ENCODE data around the gene XPA.
A peak's percentile ranks its signal among the peaks of the same experiment; 100 is the strongest.

XPA gene

DNA sequence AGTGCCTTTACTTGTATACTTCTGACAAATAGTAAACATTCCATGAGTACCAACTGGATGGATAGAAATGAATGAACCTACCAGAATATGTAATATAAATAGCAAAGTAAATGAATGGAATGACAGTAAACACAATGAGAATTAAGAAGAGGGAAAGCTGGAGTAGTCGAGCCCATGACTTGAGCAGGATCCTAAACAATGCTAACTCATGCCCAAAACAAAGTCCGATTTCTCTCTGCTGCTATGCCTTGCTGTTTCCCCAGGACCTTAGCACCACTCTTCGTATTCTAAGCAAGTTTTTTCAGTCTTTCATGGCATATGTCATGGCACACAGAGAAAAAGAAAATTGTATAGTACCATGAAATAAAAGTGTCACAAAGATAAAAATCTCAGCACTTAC is 1.8 kb downstream of the XPA start:
- Histone ChIP-seq H3K4me3 (replicated peaks; ENCODE audit: low read depth, low read length) (peak overlapping the region; percentile 84), H3K27me3 (replicated peaks; ENCODE audit: control insufficient read depth, insufficient read depth, low read length) (no peaks in the 10 kb centered on the region), H3K36me3 (ENCODE audit: control insufficient read depth, insufficient read depth, low read length) (peaks cover 1% of the 10 kb centered on the region; the same call in 1 of the 2 replicates)
- TF ChIP-seq, protein P1, sequence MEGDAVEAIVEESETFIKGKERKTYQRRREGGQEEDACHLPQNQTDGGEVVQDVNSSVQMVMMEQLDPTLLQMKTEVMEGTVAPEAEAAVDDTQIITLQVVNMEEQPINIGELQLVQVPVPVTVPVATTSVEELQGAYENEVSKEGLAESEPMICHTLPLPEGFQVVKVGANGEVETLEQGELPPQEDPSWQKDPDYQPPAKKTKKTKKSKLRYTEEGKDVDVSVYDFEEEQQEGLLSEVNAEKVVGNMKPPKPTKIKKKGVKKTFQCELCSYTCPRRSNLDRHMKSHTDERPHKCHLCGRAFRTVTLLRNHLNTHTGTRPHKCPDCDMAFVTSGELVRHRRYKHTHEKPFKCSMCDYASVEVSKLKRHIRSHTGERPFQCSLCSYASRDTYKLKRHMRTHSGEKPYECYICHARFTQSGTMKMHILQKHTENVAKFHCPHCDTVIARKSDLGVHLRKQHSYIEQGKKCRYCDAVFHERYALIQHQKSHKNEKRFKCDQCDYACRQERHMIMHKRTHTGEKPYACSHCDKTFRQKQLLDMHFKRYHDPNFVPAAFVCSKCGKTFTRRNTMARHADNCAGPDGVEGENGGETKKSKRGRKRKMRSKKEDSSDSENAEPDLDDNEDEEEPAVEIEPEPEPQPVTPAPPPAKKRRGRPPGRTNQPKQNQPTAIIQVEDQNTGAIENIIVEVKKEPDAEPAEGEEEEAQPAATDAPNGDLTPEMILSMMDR (IDR thresholded peaks at IDR 0.05; ENCODE audit: insufficient read depth, low read length, poor library complexity, severe bottlenecking) = no peak
- DNase-seq (ENCODE audit: extremely low read depth, insufficient read length) = no peak

DNA sequence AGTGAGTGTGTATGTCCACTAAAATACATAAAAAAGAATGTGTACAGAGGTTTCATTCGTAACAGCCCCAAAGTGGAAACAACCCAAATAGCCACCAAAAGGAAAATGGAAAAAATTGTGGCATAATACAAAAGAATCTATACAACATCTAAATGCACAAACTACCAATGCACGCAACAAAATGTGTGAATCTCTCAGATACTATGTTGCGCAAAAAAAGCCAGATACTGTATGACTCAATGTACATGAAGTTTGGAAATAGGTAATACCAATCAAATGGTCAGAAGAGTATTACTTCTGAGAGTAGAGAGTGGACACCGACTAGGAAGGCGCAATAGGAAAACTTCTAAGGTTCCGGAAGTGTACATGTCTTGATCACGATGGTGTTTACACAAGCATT is 2.4 kb downstream of the XPA start:
- no peak overlapping the region for H3K4me3 ChIP-seq (replicated peaks; ENCODE audit: low read depth, low read length)
- TF ChIP-seq, protein P1 (IDR thresholded peaks at IDR 0.05; ENCODE audit: insufficient read depth, low read length, poor library complexity, severe bottlenecking) = no peak
- H3K36me3 ChIP-seq (ENCODE audit: control insufficient read depth, insufficient read depth, low read length) = peaks cover 1% of the 10 kb centered on the region
- H3K27me3 ChIP-seq (replicated peaks; ENCODE audit: control insufficient read depth, insufficient read depth, low read length) = no peaks in the 10 kb centered on the region
- DNase-seq (ENCODE audit: extremely low read depth, insufficient read length) = no peak

DNA sequence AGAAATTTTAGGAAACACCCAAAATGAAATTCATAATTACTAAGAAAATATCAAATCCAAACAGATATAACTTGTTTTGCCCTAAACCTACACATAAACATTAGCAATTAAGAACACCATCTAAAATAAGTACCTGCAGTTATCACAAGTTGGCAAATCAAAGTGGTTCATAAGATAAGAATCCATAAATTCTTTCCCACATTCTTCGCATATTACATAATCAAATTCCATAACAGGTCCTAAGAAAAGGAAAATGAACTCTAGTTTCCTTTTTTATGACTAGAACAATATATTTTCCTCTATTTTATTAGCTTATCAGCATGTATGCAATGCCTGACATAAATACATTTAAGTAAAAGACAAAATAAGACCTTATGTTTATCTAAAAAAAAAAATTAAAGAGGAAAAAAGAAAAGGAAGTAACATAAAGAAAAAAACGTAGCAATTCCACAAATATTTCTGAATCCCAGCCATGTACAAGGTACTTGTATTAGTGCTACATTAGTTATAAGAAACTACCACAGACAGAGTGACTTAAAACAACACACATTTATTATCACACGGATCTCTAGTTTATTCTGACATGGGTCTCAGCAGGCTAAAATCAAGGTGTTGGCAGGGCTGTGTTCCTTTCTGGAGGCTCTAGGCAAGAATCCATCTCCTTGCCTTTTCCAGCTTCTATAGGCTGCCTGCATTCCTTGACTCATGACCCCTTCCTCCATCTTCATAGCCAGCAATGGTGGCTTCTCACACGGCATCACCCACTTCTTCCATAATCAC is 7.5 kb downstream of the XPA start:
- TF ChIP-seq, protein P1 (IDR thresholded peaks at IDR 0.05; ENCODE audit: insufficient read depth, low read length, poor library complexity, severe bottlenecking) = no peak
- peaks cover 8% of the 10 kb centered on the region for H3K36me3 ChIP-seq (ENCODE audit: control insufficient read depth, insufficient read depth, low read length)

DNA sequence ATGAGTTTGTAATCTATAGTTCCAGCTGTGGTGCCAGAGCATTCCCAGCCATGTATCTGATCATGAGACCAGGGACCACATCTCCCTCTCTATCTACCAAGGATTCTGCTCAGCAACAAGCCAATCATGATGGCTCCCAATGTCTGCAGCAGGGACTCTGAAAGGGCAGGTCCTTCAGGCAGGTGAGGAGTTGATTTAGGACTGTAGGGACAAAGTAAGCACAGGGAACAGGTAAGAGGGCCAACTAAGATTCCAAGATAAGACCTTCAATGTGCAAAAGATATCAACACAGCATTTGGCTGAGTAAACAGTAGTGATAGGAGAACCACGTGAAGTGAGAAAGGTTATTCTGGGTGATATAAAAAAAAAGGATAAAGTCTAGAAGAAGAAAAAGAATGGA is 8.5 kb downstream of the XPA start:
- peaks cover 11% of the 10 kb centered on the region for H3K36me3 ChIP-seq (ENCODE audit: control insufficient read depth, insufficient read depth, low read length)
- no peak for DNase-seq (ENCODE audit: extremely low read depth, insufficient read length)
- no peak overlapping the region for H3K4me3 ChIP-seq (replicated peaks; ENCODE audit: low read depth, low read length)
- TF ChIP-seq, protein P1 (IDR thresholded peaks at IDR 0.05; ENCODE audit: insufficient read depth, low read length, poor library complexity, severe bottlenecking) = no peak
- H3K27me3 ChIP-seq (replicated peaks; ENCODE audit: control insufficient read depth, insufficient read depth, low read length) = no peaks in the 10 kb centered on the region

More for the DNA sequence above, 7.5 kb downstream of the XPA start:
- H3K4me3 ChIP-seq (replicated peaks; ENCODE audit: low read depth, low read length) = no peak overlapping the region
- H3K27me3 ChIP-seq (replicated peaks; ENCODE audit: control insufficient read depth, insufficient read depth, low read length) = no peaks in the 10 kb centered on the region
- DNase-seq (ENCODE audit: extremely low read depth, insufficient read length) = no peak

DNA sequence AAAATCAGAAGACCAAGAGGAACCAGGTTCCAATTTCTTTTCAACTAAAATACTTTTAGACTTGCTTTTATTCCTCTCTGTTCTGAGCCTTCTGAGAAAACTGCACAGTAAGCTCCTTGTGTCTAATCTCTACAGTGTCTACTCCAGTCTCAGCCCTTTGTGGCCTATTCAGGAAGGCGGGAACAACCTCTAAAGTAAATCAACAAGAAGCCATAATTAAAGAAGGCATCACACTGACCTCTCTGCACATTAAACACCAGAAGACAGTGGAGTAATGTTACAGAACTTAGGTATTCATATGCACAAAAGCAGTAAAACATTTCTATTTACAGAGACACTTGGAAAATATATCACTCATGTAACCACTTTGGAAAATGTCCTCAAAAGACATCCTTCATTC is 14.9 kb downstream of the XPA start:
- TF ChIP-seq, protein P1 (IDR thresholded peaks at IDR 0.05; ENCODE audit: insufficient read depth, low read length, poor library complexity, severe bottlenecking) = no peak
- no peak for DNase-seq (ENCODE audit: extremely low read depth, insufficient read length)
- no peaks in the 10 kb centered on the region for H3K27me3 ChIP-seq (replicated peaks; ENCODE audit: control insufficient read depth, insufficient read depth, low read length)
- H3K36me3 ChIP-seq (ENCODE audit: control insufficient read depth, insufficient read depth, low read length) = peaks cover 4% of the 10 kb centered on the region
- no peak overlapping the region for H3K4me3 ChIP-seq (replicated peaks; ENCODE audit: low read depth, low read length)

Measured in GM06990 (cell line).